ENCODE results near the gene PSMD13.
A peak's percentile ranks its signal among the peaks of the same experiment; 100 is the strongest.

The PSMD13 gene

DNA sequence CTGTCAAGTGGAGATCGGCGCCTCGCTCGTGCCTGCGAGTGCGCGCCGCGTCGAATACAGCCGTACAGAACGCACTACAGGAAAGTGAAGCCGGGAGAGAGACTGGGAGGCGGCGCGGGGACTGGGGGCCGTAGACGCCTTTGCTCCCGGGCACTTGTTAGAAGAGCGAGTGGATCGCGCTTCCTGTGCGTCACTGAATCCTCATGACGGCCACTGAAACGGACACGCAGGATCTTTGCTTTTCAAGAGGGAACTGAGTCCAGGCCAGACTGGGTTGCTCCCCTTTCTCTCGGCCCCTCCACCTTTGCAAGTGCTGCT lies 29.0 kb upstream of the PSMD13 start:
- Histone ChIP-seq H3K27me3 (replicated peaks) (no peaks in the 10 kb centered on the region), H3K4me3 (ENCODE audit: low read depth, low read length) (peak overlapping the region; percentile 92), H3K27ac (peak overlapping the region; percentile 97), H3K36me3 (replicated peaks) (peaks cover 54% of the 10 kb centered on the region)
- TF ChIP-seq, protein P1, sequence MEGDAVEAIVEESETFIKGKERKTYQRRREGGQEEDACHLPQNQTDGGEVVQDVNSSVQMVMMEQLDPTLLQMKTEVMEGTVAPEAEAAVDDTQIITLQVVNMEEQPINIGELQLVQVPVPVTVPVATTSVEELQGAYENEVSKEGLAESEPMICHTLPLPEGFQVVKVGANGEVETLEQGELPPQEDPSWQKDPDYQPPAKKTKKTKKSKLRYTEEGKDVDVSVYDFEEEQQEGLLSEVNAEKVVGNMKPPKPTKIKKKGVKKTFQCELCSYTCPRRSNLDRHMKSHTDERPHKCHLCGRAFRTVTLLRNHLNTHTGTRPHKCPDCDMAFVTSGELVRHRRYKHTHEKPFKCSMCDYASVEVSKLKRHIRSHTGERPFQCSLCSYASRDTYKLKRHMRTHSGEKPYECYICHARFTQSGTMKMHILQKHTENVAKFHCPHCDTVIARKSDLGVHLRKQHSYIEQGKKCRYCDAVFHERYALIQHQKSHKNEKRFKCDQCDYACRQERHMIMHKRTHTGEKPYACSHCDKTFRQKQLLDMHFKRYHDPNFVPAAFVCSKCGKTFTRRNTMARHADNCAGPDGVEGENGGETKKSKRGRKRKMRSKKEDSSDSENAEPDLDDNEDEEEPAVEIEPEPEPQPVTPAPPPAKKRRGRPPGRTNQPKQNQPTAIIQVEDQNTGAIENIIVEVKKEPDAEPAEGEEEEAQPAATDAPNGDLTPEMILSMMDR (IDR thresholded peaks at IDR 0.05; ENCODE audit: low read depth, low read length, missing control alignments): no peak
- DNase-seq: peak; percentile 37
- in situ Hi-C loops (cut with HindIII; ENCODE audit: low pct_ligation_motif_present, low sequenced_read_pairs): no loop called here

DNA sequence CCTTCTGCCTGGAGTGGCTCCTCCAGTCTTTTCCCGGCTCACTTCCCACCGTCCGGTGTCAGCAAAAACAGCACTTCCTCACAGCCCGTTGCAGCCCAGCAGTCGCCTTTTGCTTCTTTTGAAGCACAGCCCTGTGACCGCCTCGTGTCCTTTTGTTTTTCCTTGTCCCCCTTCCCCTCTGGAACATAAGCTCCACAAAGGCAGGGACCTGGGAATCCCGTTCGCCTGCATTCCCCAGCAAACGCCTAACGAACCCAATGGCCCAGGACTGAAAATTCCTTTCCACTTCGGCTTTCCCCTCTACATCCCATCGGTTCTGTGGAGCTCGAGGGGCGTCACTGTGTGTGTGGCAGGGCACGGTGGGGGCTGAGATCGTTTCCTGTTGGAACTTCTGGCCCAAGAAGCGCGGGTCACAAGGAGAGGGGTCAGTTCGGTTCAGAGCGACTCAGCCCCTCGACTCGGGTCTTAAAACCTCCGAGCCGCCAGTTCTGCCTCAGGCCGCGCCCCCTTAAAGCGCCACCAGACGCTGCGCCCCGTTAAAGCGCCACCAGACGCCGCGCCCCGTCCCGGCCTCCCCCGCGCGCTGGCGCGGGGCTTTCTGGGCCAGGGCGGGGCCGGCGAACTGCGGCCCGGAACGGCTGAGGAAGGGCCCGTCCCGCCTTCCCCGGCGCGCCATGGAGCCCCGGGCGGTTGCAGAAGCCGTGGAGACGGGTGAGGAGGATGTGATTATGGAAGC lies 28.4 kb upstream of the PSMD13 start:
- TF ChIP-seq, protein P1 (IDR thresholded peaks at IDR 0.05; ENCODE audit: low read depth, low read length, missing control alignments): no peak
- DNase-seq: peak; percentile 56
- H3K27ac ChIP-seq: peak overlapping the region; percentile 97
- in situ Hi-C loops (cut with HindIII; ENCODE audit: low pct_ligation_motif_present, low sequenced_read_pairs): no loop called here
- H3K4me3 ChIP-seq (ENCODE audit: low read depth, low read length): peak overlapping the region; percentile 92
- no peaks in the 10 kb centered on the region for H3K27me3 ChIP-seq (replicated peaks)
- H3K36me3 ChIP-seq (replicated peaks): peaks cover 60% of the 10 kb centered on the region

DNA sequence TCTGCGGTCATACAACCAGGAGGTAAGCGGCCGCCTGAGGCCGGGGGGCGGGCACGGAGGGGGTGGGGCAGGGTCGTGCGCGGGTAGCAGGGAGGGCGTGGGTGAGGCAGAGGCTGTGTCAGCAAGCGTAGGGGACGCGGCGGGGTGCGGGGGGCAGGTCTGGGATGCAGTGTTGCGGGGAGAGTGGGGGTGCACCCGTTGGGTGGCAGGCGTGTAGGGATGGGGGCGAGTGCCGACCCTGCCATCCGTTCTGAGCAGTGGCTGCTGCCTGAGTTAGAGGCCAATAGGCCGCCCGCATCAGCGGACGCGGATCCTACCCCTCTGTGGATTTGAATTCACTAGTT lies 27.9 kb upstream of the PSMD13 start:
- TF ChIP-seq, protein P1 (IDR thresholded peaks at IDR 0.05; ENCODE audit: low read depth, low read length, missing control alignments): no peak
- Histone ChIP-seq H3K36me3 (replicated peaks) (peaks cover 60% of the 10 kb centered on the region), H3K27me3 (replicated peaks) (no peaks in the 10 kb centered on the region), H3K27ac (peak overlapping the region; percentile 97), H3K4me3 (ENCODE audit: low read depth, low read length) (peak overlapping the region; percentile 92)
- in situ Hi-C loops (cut with HindIII; ENCODE audit: low pct_ligation_motif_present, low sequenced_read_pairs): no loop called here
- DNase-seq: no peak

DNA sequence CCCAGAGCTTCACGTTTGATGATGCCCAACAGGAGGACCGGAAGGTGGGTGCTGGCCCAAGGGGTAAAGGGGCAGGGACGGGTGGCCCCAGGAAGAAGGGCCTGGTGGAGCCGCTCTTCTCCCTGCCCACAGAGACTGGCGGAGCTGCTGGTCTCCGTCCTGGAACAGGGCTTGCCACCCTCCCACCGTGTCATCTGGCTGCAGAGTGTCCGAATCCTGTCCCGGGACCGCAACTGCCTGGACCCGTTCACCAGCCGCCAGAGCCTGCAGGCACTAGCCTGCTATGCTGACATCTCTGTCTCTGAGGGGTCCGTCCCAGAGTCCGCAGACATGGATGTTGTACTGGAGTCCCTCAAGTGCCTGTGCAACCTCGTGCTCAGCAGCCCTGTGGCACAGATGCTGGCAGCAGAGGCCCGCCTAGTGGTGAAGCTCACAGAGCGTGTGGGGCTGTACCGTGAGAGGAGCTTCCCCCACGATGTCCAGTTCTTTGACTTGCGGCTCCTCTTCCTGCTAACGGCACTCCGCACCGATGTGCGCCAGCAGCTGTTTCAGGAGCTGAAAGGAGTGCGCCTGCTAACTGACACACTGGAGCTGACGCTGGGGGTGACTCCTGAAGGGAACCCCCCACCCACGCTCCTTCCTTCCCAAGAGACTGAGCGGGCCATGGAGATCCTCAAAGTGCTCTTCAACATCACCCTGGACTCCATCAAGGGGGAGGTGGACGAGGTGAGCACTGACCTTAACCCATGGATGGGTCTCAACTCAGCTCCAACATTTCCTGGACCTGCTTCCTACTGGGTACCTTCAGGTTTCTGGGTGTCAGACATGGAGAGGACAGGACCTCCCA lies 27.3 kb upstream of the PSMD13 start:
- no peaks in the 10 kb centered on the region for H3K27me3 ChIP-seq (replicated peaks)
- in situ Hi-C loops (cut with HindIII; ENCODE audit: low pct_ligation_motif_present, low sequenced_read_pairs): no loop called here
- H3K4me3 ChIP-seq (ENCODE audit: low read depth, low read length): peak overlapping the region; percentile 92
- DNase-seq: no peak
- TF ChIP-seq, protein P1 (IDR thresholded peaks at IDR 0.05; ENCODE audit: low read depth, low read length, missing control alignments): peak; percentile 25
- H3K36me3 ChIP-seq (replicated peaks): peaks cover 60% of the 10 kb centered on the region
- H3K27ac ChIP-seq: peak overlapping the region; percentile 97

DNA sequence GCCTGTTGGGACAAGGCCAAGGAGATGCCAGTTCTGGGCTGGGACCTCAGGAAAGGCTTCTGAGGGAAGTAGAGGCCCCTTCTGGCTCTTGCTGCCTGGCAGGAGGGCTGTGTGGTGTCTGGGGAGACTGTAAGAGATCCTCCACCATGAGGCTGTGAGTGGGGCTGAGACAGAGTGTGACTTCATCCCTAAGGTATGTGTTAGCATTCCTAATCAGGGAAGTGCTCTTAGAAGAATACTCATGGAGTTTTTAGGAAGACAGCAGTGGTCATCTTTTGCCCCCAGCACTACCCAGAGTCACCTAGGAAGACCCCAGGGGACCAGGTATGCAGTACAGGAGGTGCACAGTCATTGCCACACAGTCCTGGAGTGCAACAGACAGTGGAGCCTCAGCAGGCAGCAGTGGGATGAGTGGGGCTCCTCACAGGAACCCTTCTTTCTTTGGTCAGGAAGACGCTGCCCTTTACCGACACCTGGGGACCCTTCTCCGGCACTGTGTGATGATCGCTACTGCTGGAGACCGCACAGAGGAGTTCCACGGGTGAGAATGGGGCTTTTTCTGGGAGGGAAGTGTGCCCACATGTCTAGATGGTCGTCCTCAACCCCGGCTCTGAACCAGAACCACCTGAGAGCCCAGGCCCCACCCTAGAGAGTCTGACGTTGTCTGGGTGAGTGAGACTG lies 26.5 kb upstream of the PSMD13 start:
- Histone ChIP-seq H3K27ac (peak overlapping the region; percentile 97), H3K36me3 (replicated peaks) (peaks cover 61% of the 10 kb centered on the region), H3K4me3 (ENCODE audit: low read depth, low read length) (peak overlapping the region; percentile 92), H3K27me3 (replicated peaks) (no peaks in the 10 kb centered on the region)
- DNase-seq: peak; percentile 77
- TF ChIP-seq, protein P1 (IDR thresholded peaks at IDR 0.05; ENCODE audit: low read depth, low read length, missing control alignments): no peak
- in situ Hi-C loops (cut with HindIII; ENCODE audit: low pct_ligation_motif_present, low sequenced_read_pairs): no loop called here

All from brain microvascular endothelial cell (primary cell).